PC-9 (cell line): ENCODE results near the gene ZEB2. TPM values are rescaled to one million over a fixed set of nuclear protein-coding genes. Genes with fewer than 3 reads are reported as not detected.

Experiments
- BruUV-seq: library from RNA; stranded (reverse); fragments of 400-500 nt; replicated peaks from 2 replicates; lab custom pipeline; 2021; lab: Mats Ljungman, UMichigan
- CTCF ChIA-PET: fragments of 300-600 bp; sonication (Branson Sonifier 250); formaldehyde crosslinking; loops from one replicate; lab custom pipeline; 2022; ENCODE audit warnings: antibody characterized with exemption; lab: Charles Lee
- POLR2A ChIA-PET: fragments of 300-600 bp; sonication (Branson Sonifier 250); formaldehyde crosslinking; loops from one replicate; lab custom pipeline; 2022; ENCODE audit warnings: antibody characterized with exemption; ENCODE audit not compliant: unreplicated experiment; lab: Charles Lee
- DNase-seq, 2 experiments: peaks; one replicate each; pipeline versions ENCODE4 v3.0.0 to v3.0.0-alpha.2; 2015 to 2022; ENCODE audit warnings: mixed read lengths in 1 of 2
- H2AFZ ChIP-seq: fragments of 200-600 bp; sonication (generic); 2 replicates; pipeline ENCODE4 v1.8.1; 2017; ENCODE audit warnings: antibody characterized with exemption
- H3F3A ChIP-seq: fragments of 200-600 bp; sonication (generic); 2 replicates; pipeline ENCODE4 v1.8.1; 2017; ENCODE audit warnings: antibody characterized with exemption, mild to moderate bottlenecking, low read depth; ENCODE audit not compliant: insufficient read depth
- H3K27ac ChIP-seq: fragments of 200-600 bp; sonication (generic); 2 replicates; pipeline ENCODE4 v1.6.1; 2016; ENCODE audit warnings: mixed run types
- H3K27me3 ChIP-seq: fragments of 200-600 bp; sonication (generic); 2 replicates; pipeline ENCODE4 v1.6.1; 2016; ENCODE audit warnings: low read depth, mixed run types; ENCODE audit not compliant: insufficient read depth
- H3K36me3 ChIP-seq: fragments of 200-600 bp; sonication (generic); 2 replicates; pipeline ENCODE4 v1.6.1; 2016; ENCODE audit warnings: low read depth, mixed run types
- H3K4me1 ChIP-seq: fragments of 200-600 bp; sonication (generic); replicated peaks from 2 replicates; pipeline ENCODE4 v1.6.1; 2016; ENCODE audit warnings: mixed run types; ENCODE audit not compliant: insufficient read depth
- H3K4me2 ChIP-seq: fragments of 200-600 bp; sonication (generic); 2 replicates; pipeline ENCODE4 v1.6.1; 2017; ENCODE audit warnings: mixed run types
- H3K4me3 ChIP-seq: fragments of 200-600 bp; sonication (generic); 2 replicates; pipeline ENCODE4 v1.6.1; 2016; ENCODE audit warnings: mixed run types
- H3K79me2 ChIP-seq: fragments of 200-600 bp; sonication (generic); 2 replicates; pipeline ENCODE4 v1.6.1; 2017; ENCODE audit warnings: low read depth, mixed run types
- H3K9me2 ChIP-seq: fragments of 200-600 bp; sonication (generic); 2 replicates; pipeline ENCODE4 v1.8.1; 2017; ENCODE audit warnings: mild to moderate bottlenecking; ENCODE audit not compliant: insufficient read depth
- H3K9me3 ChIP-seq: fragments of 200-600 bp; sonication (generic); 2 replicates; pipeline ENCODE4 v1.8.1; 2016; ENCODE audit warnings: low read depth; ENCODE audit not compliant: insufficient read depth
- H4K20me1 ChIP-seq: fragments of 200-600 bp; sonication (generic); 2 replicates; pipeline ENCODE4 v1.8.1; 2017; ENCODE audit not compliant: insufficient read depth
- CTCF ChIP-seq: fragments of 200-600 bp; sonication (generic); conservative IDR thresholded peaks from 2 replicates; pipeline ENCODE4 v1.6.1; 2017; ENCODE audit warnings: mixed run types, antibody characterized with exemption, mild to moderate bottlenecking, moderate library complexity
- EZH2 ChIP-seq: fragments of 200-600 bp; sonication (generic); IDR thresholded peaks from 2 replicates; pipeline ENCODE4 v1.8.0; 2017; ENCODE audit warnings: antibody characterized with exemption, low read depth
- intact Hi-C: fragments of 100-400 bp; cut with micrococcal nuclease; formaldehyde crosslinking; loops from one replicate; pipeline ENCODE4 v1.10.0; 2022; ENCODE audit not compliant: unreplicated experiment
- total RNA-seq: library from RNA; stranded (reverse); gene quantifications from 2 replicates; pipeline ENCODE4 v1.2.3, GENCODE V29; 2021

The ZEB2 gene
- total RNA-seq, 1 experiment from 2014 or later: 0.09 TPM

DNA sequence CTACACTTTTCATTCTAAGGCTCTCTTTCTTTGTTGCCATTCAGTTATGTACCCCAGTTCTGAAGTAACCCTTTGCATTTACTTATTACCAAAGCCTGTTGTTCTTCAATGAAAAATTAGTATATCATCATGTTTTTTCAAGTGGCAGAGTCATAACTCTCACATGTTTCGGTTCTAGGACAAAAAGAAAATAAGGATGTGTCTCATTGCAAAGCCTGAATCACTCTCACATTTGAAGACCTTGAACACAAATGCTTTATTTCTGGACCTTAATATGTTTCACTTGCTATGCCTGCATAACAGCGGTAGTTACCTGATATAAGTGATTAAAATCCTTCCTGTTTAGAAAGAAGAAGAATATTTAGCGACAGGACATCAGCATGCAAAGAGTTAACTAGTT is 49.1 kb downstream of the ZEB2 start:
- H3K79me2 ChIP-seq: no peaks in the 10 kb centered on the region
- no TSS peak for BruUV-seq
- no peaks in the 10 kb centered on the region for H3F3A ChIP-seq

GRCh38 chr2:144470334-144470733 is 49.6 kb downstream of the ZEB2 start:
- Histone ChIP-seq H3K79me2 (no peaks in the 10 kb centered on the region), H3K36me3 (no peaks in the 10 kb centered on the region), H3K27ac (no peak overlapping the region), H3K4me2 (no peak overlapping the region), H3K9me3 (no peaks in the 10 kb centered on the region; the same call in 1 of the 2 replicates), H3K4me3 (no peak overlapping the region), H2AFZ (no peak overlapping the region), H3F3A (no peaks in the 10 kb centered on the region), H3K27me3 (no peaks in the 10 kb centered on the region), H3K4me1 (no peaks in the 10 kb centered on the region), H3K9me2 (no peaks in the 10 kb centered on the region; the same call in 1 of the 2 replicates), H4K20me1 (no peaks in the 10 kb centered on the region)
- TF ChIP-seq CTCF (no peak), EZH2 (no peak)
- no TSS peak for BruUV-seq
- DNase-seq: no peak
- intact Hi-C loops: no loop called here
- POLR2A ChIA-PET: no interaction called here
- CTCF ChIA-PET: interaction anchor here (1.0 kb wide), 1 partner anchor 21 kb away, joined by 5 read pairs; no protein-coding TSS in a partner anchor

More for the DNA sequence above, 49.1 kb downstream of the ZEB2 start:
- H3K4me2 ChIP-seq: no peak overlapping the region
- H3K9me3 ChIP-seq: no peaks in the 10 kb centered on the region; the same call in 1 of the 2 replicates
- H2AFZ ChIP-seq: no peak overlapping the region
- no peak overlapping the region for H3K27ac ChIP-seq
- intact Hi-C loops: no loop called here
- no peaks in the 10 kb centered on the region for H3K4me1 ChIP-seq
- H3K36me3 ChIP-seq: no peaks in the 10 kb centered on the region
- ChIA-PET POLR2A (no interaction called here), CTCF (no interaction called here)
- no peak for DNase-seq
- no peak overlapping the region for H3K4me3 ChIP-seq
- H4K20me1 ChIP-seq: no peaks in the 10 kb centered on the region
- TF ChIP-seq CTCF: no peak
- no peak for TF ChIP-seq EZH2
- no peaks in the 10 kb centered on the region for H3K27me3 ChIP-seq
- H3K9me2 ChIP-seq: no peaks in the 10 kb centered on the region; the same call in 1 of the 2 replicates

GRCh38 chr2:144469798-144470197 is 50.1 kb downstream of the ZEB2 start:
- CTCF ChIA-PET: interaction anchor here (1.0 kb wide), 1 partner anchor 21 kb away, joined by 5 read pairs; no protein-coding TSS in a partner anchor
- POLR2A ChIA-PET: no interaction called here
- Histone ChIP-seq H3K79me2 (no peaks in the 10 kb centered on the region), H3K9me3 (no peaks in the 10 kb centered on the region; the same call in 1 of the 2 replicates), H4K20me1 (no peaks in the 10 kb centered on the region), H3K4me1 (no peaks in the 10 kb centered on the region), H3K27ac (no peak overlapping the region), H3F3A (no peaks in the 10 kb centered on the region), H3K4me2 (no peak overlapping the region), H3K9me2 (no peaks in the 10 kb centered on the region; the same call in 1 of the 2 replicates), H2AFZ (no peak overlapping the region), H3K36me3 (no peaks in the 10 kb centered on the region), H3K4me3 (no peak overlapping the region), H3K27me3 (no peaks in the 10 kb centered on the region)
- TF ChIP-seq CTCF: no peak
- TF ChIP-seq EZH2: no peak
- intact Hi-C loops: no loop called here
- DNase-seq: no peak
- no TSS peak for BruUV-seq
